Esophagus squamous epithelium (tissue), 5 donors: ENCODE measurements around the gene NFIC. TPM values are rescaled to one million over a fixed set of nuclear protein-coding genes. Genes with fewer than 3 reads are reported as not detected.

ENCODE experiments used
- DNase-seq: peaks from one replicate; lab custom pipeline; 2025; lab: John Stamatoyannopoulos, UW
- H3K27ac ChIP-seq, 4 donors: fragments of 200-600 bp; sonication (generic); one replicate each; pipeline ENCODE4 v1.5.1; 2016 to 2019; ENCODE audit warnings: mild to moderate bottlenecking in 1 of 4
- H3K27me3 ChIP-seq, 4 donors: fragments of 200-600 bp; sonication (generic); 1 replicate in 3 of 4; 2 replicates in 1 of 4; pipeline versions ENCODE4 v1.5.1 to v1.6.0; 2017 to 2021; ENCODE audit warnings: antibody characterized with exemption in 1 of 4
- H3K36me3 ChIP-seq, 3 donors: fragments of 200-600 bp; sonication (generic); one replicate each; pipeline ENCODE4 v1.5.1; 2016 to 2019
- H3K4me1 ChIP-seq, 3 donors: fragments of 200-600 bp; sonication (generic); one replicate each; pipeline ENCODE4 v1.5.1; 2017 to 2019
- H3K4me3 ChIP-seq, 4 donors: fragments of 200-600 bp; sonication (generic); 1 replicate in 3 of 4; 2 replicates in 1 of 4; pipeline ENCODE4 v1.5.1; 2016 to 2019; ENCODE audit warnings: mild to moderate bottlenecking in 2 of 4, moderate library complexity in 1 of 4
- H3K9me3 ChIP-seq, 3 donors: fragments of 200-600 bp; sonication (generic); one replicate each; pipeline ENCODE4 v1.5.1; 2016 to 2019
- POLR2A ChIP-seq, 4 donors: fragments of 450-650 bp; IDR thresholded peaks; one replicate each; pipeline ENCODE4 v1.6.1; 2017; ENCODE audit warnings: antibody characterized with exemption in 4 of 4, mild to moderate bottlenecking in 4 of 4, moderate library complexity in 3 of 4
- WGBS, 2 donors: methylation state at CpG; one replicate each; pipeline ENCODE4 v1.1.5; 2018; 5-methylcytosine and 5-hydroxymethylcytosine counted together
- intact Hi-C: fragments of 100-400 bp; cut with DNase I; formaldehyde crosslinking; loops from one replicate; pipeline ENCODE4 v1.15.0; 2022
- total RNA-seq, 4 donors: library from RNA; depleted of rRNA; stranded (reverse); fragments of >200 nt; gene quantifications; one replicate each; pipeline ENCODE4 v1.1.0, GENCODE V29; 2016
- TF ChIP-seq, protein P1 (sequence below), 6 experiments: fragments of 450-650 bp in 4 of 6; fragments of 200-600 bp in 2 of 6; sonication (generic) in 2 of 6; IDR thresholded peaks; one replicate each; pipeline ENCODE4 v1.5.1; 2016 to 2019; ENCODE audit warnings: antibody characterized with exemption in 6 of 6, mild to moderate bottlenecking in 4 of 6, moderate library complexity in 4 of 6
- donor health status: DM: yes; HTN: yes; CAD: no.

Gene NFIC
- total RNA-seq, 4 donors from 2014 or later, result 40.8 to 80.9 (median 61.0) TPM

DNA sequence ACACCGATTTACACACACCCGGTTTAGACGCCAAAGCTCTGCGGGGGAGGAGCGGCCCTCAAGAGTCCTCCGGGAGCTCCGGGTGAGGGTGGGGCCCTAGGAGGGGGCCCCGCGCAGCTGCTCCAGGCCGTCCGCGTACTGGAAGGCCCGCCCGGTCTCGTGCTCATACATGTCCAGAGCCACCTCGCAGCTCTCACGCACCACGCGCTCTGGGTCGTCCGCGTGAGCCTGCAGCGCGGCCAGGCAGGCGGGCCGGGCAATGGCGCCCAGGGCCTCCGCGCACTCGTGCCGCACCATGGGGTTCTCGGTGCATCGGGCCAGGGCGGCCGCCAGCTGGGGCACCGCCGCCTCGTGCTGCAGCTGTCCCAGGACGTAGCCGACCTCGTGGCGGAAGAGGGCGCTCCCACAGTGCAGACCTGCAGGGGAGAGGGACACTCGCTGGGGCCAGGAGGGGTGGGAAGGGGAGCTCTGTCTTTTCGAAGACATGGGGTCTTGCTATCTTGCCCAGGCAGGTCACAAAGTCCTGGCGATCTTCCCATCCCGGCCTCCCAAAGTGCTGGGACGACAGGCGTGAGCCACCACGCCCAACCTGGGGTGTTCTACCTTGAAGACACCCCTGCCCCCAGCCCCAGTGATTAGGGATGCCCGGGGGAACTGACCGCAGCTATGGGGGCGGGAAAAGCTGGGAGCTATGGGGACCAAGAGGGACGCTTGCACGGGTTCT, 125.2 kb downstream of the NFIC start:
- WGBS, 2 donors, result 78 to 100% methylated on average over 3 to 18 of the region's 55 CpGs
- Histone ChIP-seq H3K27me3 (no peaks in the 10 kb centered on the region), H3K9me3 (no peaks in the 10 kb centered on the region), H3K4me3 (no peak overlapping the region), H3K4me1 (peaks cover 0 to 4% (median 0%) of the 10 kb centered on the region in 3 donors), H3K36me3 (peaks cover 14 to 67% (median 29%) of the 10 kb centered on the region in 3 donors), H3K27ac (no peak overlapping the region)
- DNase-seq, result no peak
- intact Hi-C loops, result no loop called here
- TF ChIP-seq POLR2A (IDR thresholded peaks at IDR 0.05), result no peak
- TF ChIP-seq, protein P1, sequence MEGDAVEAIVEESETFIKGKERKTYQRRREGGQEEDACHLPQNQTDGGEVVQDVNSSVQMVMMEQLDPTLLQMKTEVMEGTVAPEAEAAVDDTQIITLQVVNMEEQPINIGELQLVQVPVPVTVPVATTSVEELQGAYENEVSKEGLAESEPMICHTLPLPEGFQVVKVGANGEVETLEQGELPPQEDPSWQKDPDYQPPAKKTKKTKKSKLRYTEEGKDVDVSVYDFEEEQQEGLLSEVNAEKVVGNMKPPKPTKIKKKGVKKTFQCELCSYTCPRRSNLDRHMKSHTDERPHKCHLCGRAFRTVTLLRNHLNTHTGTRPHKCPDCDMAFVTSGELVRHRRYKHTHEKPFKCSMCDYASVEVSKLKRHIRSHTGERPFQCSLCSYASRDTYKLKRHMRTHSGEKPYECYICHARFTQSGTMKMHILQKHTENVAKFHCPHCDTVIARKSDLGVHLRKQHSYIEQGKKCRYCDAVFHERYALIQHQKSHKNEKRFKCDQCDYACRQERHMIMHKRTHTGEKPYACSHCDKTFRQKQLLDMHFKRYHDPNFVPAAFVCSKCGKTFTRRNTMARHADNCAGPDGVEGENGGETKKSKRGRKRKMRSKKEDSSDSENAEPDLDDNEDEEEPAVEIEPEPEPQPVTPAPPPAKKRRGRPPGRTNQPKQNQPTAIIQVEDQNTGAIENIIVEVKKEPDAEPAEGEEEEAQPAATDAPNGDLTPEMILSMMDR (IDR thresholded peaks at IDR 0.05), result no peak

DNA sequence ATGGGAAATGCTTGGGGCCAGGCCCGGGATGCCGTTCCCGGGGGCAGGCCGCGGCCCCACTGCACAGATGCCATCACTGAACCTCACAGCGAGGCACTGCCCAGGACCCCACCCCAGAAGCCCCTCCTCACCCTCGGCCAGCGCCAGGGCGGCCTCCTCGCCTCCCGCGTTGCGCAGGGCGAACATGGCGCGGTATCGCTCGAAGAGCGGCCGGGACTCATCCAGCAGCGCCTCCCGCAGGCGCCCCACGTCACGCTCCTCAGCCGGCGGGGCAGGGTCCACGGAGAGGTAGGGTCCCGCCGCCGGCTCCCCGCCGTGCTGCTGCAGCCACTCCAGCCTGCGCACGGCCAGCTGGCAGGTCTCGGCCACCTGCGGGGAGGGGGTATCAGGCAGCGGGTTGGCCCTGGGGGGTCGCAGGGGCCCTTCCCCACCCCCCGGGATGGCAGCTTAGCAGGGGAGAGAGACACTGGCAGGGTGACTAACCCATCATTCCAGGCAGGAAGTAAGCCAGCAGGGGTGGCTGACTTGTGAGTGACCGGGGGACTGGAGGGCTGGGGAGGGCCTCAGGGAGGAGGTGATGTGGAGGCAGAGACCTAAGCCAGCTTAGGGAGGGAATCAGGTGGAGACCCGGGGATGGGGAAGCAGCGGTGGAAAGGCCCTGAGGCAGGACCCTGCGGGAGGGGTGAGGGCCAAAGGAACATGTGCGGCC, 125.9 kb downstream of the NFIC start:
- no peak for DNase-seq
- H3K36me3 ChIP-seq, result peaks cover 16 to 73% (median 30%) of the 10 kb centered on the region in 3 donors
- H3K27me3 ChIP-seq, result no peaks in the 10 kb centered on the region
- peaks cover 0 to 4% (median 0%) of the 10 kb centered on the region in 3 donors for H3K4me1 ChIP-seq
- H3K27ac ChIP-seq, result no peak overlapping the region
- intact Hi-C loops, result no loop called here
- H3K9me3 ChIP-seq, result no peaks in the 10 kb centered on the region
- H3K4me3 ChIP-seq, result no peak overlapping the region
- WGBS, 2 donors, result 92 to 94% methylated on average over 5 to 10 of the region's 45 CpGs
- TF ChIP-seq POLR2A (IDR thresholded peaks at IDR 0.05), result no peak
- TF ChIP-seq, protein P1 (IDR thresholded peaks at IDR 0.05), result no peak

DNA sequence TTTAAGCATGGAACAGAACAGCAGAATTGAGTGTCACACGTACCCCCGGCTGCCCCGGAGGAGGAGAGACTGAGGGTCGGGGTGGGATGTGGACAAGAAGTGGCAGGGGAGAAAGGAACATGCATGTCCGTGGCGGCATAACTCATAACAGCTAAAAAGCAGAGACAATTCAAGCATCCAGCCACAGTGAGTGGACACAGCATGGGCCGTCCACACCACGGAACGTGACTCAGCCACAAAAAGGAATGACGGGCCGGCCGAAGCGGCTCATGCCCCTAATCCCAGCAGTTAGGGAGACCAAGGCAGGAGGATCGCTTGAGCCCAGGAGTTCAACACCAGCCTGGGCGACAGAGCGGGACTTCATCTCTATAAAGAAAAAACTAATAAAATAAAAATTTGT, 126.5 kb downstream of the NFIC start:
- peaks cover 16 to 77% (median 30%) of the 10 kb centered on the region in 3 donors for H3K36me3 ChIP-seq
- TF ChIP-seq POLR2A (IDR thresholded peaks at IDR 0.05), result no peak
- TF ChIP-seq, protein P1 (IDR thresholded peaks at IDR 0.05), result no peak
- DNase-seq, result no peak
- H3K4me3 ChIP-seq, result no peak overlapping the region
- H3K27ac ChIP-seq, result no peak overlapping the region
- no peaks in the 10 kb centered on the region for H3K27me3 ChIP-seq
- WGBS, 2 donors, result 88 to 96% methylated on average over 16 of the region's 16 CpGs
- no peaks in the 10 kb centered on the region for H3K9me3 ChIP-seq
- intact Hi-C loops, result no loop called here
- peaks cover 0 to 4% (median 0%) of the 10 kb centered on the region in 3 donors for H3K4me1 ChIP-seq

- H3K9me3 ChIP-seq, result no peaks in the 10 kb centered on the region
- intact Hi-C loops, result no loop called here
- no peak for DNase-seq
- H3K36me3 ChIP-seq, result peaks cover 16 to 77% (median 30%) of the 10 kb centered on the region in 3 donors
- peaks cover 0 to 8% (median under 1%) of the 10 kb centered on the region in 3 donors for H3K4me1 ChIP-seq
- 89 to 91% methylated on average over 9 to 13 of the region's 14 CpGs for WGBS, 2 donors
- TF ChIP-seq POLR2A (IDR thresholded peaks at IDR 0.05), result no peak
- TF ChIP-seq, protein P1 (IDR thresholded peaks at IDR 0.05), result no peak
- H3K4me3 ChIP-seq, result no peak overlapping the region
- H3K27me3 ChIP-seq, result no peaks in the 10 kb centered on the region
- H3K27ac ChIP-seq, result no peak overlapping the region
These were observed 127.3 kb downstream of the NFIC start for GRCh38 chr19:3493651-3494050.

GRCh38 chr19:3494051-3494450, 127.7 kb downstream of the NFIC start:
- no peaks in the 10 kb centered on the region for H3K27me3 ChIP-seq
- peaks cover 0 to 12% (median 5%) of the 10 kb centered on the region in 3 donors for H3K4me1 ChIP-seq
- no peak for DNase-seq
- no peak overlapping the region for H3K27ac ChIP-seq
- intact Hi-C loops, result no loop called here
- no peaks in the 10 kb centered on the region for H3K9me3 ChIP-seq
- no peak overlapping the region for H3K4me3 ChIP-seq
- H3K36me3 ChIP-seq, result peaks cover 16 to 77% (median 30%) of the 10 kb centered on the region in 3 donors
- TF ChIP-seq POLR2A (IDR thresholded peaks at IDR 0.05), result no peak
- TF ChIP-seq, protein P1 (IDR thresholded peaks at IDR 0.05), result no peak
- WGBS, 2 donors, result 80% methylated on average over 3 to 8 of the region's 15 CpGs
